Left ventricle myocardium superior (tissue), 1 donor: Measurements from ENCODE around the gene CHSY1. TPM values are rescaled to one million over a fixed set of nuclear protein-coding genes. Genes with fewer than 3 reads are reported as not detected.
A peak's percentile ranks its signal among the peaks of the same experiment; 100 is the strongest.
"Not testable (repeated sequence)": the region's sequence is repeated elsewhere in the genome, so short reads cannot be mapped to it uniquely, and the experiment has no call there.

Source experiments
- ATAC-seq: fragments of 200-7000 bp; cut with Tn5 transposase; one replicate; pipeline ENCODE4 v1.9.1; 2020; ENCODE audit warnings: mild to moderate bottlenecking, moderate library complexity
- DNase-seq: peaks from one replicate; pipeline ENCODE4 v3.0.0-alpha.2; 2020
- intact Hi-C: fragments of 100-400 bp; cut with micrococcal nuclease; formaldehyde crosslinking; loops from one replicate; pipeline ENCODE4 v1.11.0; 2022
- long read RNA-seq: library from polyadenylated mRNA; unstranded; transcript quantifications from one replicate; pipeline ENCODE4 v2.0.0, GENCODE V29; 2021
- total RNA-seq: library from RNA; stranded (reverse); fragmentation: NEBNext Ultra II Directional; extraction: Animal tissue kit (Norgen Biotek cat#: 25700); gene quantifications from one replicate; pipeline ENCODE4 v1.2.1, GENCODE V29; 2021
- donor health status: DM: no; HTN: yes; CAD: no; lungs with severe emphysema.

CHSY1 gene
- 11.7 TPM for total RNA-seq
- long read RNA-seq, full-length matches to known transcripts, result 10 of 17 reads
- long read RNA-seq, partial matches to known transcripts, result 2 of 17 reads
- long read RNA-seq, other reads (novel, unspliced or antisense), result 5 of 17 reads

GRCh38 chr15:101251830-101252820, at the start of gene CHSY1:
CHSY1 (minus strand) TSS chr15:101252048; CDS start chr15:101251456, 592 bp downstream.
- DNase-seq, result peak; percentile 97
- intact Hi-C loops, result no loop called here
- ATAC-seq, result peak; percentile 89

- DNase-seq (no peak), ATAC-seq (no peak)
- intact Hi-C loops, result no loop called here
These were observed 44.9 kb upstream of the CHSY1 start for GRCh38 chr15:101296418-101297405.

GRCh38 chr15:101295607-101296161, 43.8 kb upstream of the CHSY1 start:
- no peak for ATAC-seq
- DNase-seq, result no peak
- intact Hi-C loops, result no loop called here

- ATAC-seq, result peak; percentile 95
- intact Hi-C loops, result no loop called here
- DNase-seq, result peak; percentile 100
These were observed 43.1 kb upstream of the CHSY1 start, which contains the start of gene SNRPA1 for GRCh38 chr15:101294731-101295606. SNRPA1 (minus strand) TSS chr15:101295248; CDS start chr15:101295178, 70 bp downstream.

- DNase-seq (no peak), ATAC-seq (no peak)
- intact Hi-C loops, result no loop called here
These were observed 41.3 kb upstream of the CHSY1 start for GRCh38 chr15:101293122-101293521.

- DNase-seq (no peak), ATAC-seq (peak; percentile 44)
- intact Hi-C loops, result no loop called here
These were observed 37.2 kb upstream of the CHSY1 start for GRCh38 chr15:101288905-101289513.

- ATAC-seq, intact Hi-C loops, DNase-seq: not testable (repeated sequence)
These were observed 35.5 kb upstream of the CHSY1 start for GRCh38 chr15:101287342-101287741.

- DNase-seq, result no peak
- intact Hi-C loops, result no loop called here
- ATAC-seq, result no peak
These were observed 34.7 kb upstream of the CHSY1 start for GRCh38 chr15:101286471-101287114.

GRCh38 chr15:101283931-101284330, 32.1 kb upstream of the CHSY1 start:
- no peak for DNase-seq
- ATAC-seq, result no peak
- intact Hi-C loops, result no loop called here

GRCh38 chr15:101280007-101280406, 28.2 kb upstream of the CHSY1 start:
- DNase-seq, result no peak
- intact Hi-C loops, result no loop called here
- ATAC-seq, result no peak

- DNase-seq, result no peak
- ATAC-seq, result no peak
- intact Hi-C loops, result no loop called here
These were observed 26.2 kb upstream of the CHSY1 start for GRCh38 chr15:101277943-101278564.

- intact Hi-C loops, result no loop called here
- ATAC-seq (peak; percentile 97), DNase-seq (peak; percentile 97)
These were observed 25.4 kb upstream of the CHSY1 start, which contains the start of gene SELENOS for GRCh38 chr15:101277038-101277822. SELENOS (minus strand) TSS chr15:101277485; CDS start chr15:101277417, 68 bp downstream.

- ATAC-seq (no peak), DNase-seq (no peak)
- intact Hi-C loops, result no loop called here
These were observed 24.7 kb upstream of the CHSY1 start for GRCh38 chr15:101276501-101277037.

- ATAC-seq (no peak), DNase-seq (no peak)
- intact Hi-C loops, result no loop called here
These were observed 23.2 kb upstream of the CHSY1 start for GRCh38 chr15:101275018-101275417.

- intact Hi-C loops, result no loop called here
- DNase-seq, result no peak
- ATAC-seq, result peak; percentile 29
These were observed 21.7 kb upstream of the CHSY1 start for GRCh38 chr15:101273534-101273933.

- ATAC-seq, result no peak
- intact Hi-C loops, result no loop called here
- DNase-seq, result no peak
These were observed 20.7 kb upstream of the CHSY1 start for GRCh38 chr15:101272584-101272983.
